Measurements from ENCODE around the gene LTB4R2.
"Not testable (repeated sequence)": the region's sequence is repeated elsewhere in the genome, so short reads cannot be mapped to it uniquely, and the experiment has no call there.

Gene LTB4R2

GRCh38 chr14:24348186-24348585 lies 38.2 kb downstream of the LTB4R2 start:
- H3K27me3 ChIP-seq (replicated peaks; ENCODE audit: control insufficient read depth, insufficient read depth, low read length), result no peaks in the 10 kb centered on the region; the same call in 1 of the 2 replicates
- TF ChIP-seq, protein P1, sequence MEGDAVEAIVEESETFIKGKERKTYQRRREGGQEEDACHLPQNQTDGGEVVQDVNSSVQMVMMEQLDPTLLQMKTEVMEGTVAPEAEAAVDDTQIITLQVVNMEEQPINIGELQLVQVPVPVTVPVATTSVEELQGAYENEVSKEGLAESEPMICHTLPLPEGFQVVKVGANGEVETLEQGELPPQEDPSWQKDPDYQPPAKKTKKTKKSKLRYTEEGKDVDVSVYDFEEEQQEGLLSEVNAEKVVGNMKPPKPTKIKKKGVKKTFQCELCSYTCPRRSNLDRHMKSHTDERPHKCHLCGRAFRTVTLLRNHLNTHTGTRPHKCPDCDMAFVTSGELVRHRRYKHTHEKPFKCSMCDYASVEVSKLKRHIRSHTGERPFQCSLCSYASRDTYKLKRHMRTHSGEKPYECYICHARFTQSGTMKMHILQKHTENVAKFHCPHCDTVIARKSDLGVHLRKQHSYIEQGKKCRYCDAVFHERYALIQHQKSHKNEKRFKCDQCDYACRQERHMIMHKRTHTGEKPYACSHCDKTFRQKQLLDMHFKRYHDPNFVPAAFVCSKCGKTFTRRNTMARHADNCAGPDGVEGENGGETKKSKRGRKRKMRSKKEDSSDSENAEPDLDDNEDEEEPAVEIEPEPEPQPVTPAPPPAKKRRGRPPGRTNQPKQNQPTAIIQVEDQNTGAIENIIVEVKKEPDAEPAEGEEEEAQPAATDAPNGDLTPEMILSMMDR (IDR thresholded peaks at IDR 0.05; ENCODE audit: insufficient read depth, low read length, poor library complexity, severe bottlenecking), result no peak
- DNase-seq (ENCODE audit: extremely low read depth, insufficient read length), result no peak
- H3K4me3 ChIP-seq (replicated peaks; ENCODE audit: low read depth, low read length), result no peak overlapping the region
- no peaks in the 10 kb centered on the region for H3K36me3 ChIP-seq (ENCODE audit: control insufficient read depth, insufficient read depth, low read length)

GRCh38 chr14:24349742-24350141 lies 39.8 kb downstream of the LTB4R2 start:
- TF ChIP-seq, protein P1 (IDR thresholded peaks at IDR 0.05; ENCODE audit: insufficient read depth, low read length, poor library complexity, severe bottlenecking), result no peak
- Histone ChIP-seq H3K27me3 (replicated peaks; ENCODE audit: control insufficient read depth, insufficient read depth, low read length) (no peaks in the 10 kb centered on the region; the same call in 1 of the 2 replicates), H3K36me3 (ENCODE audit: control insufficient read depth, insufficient read depth, low read length) (no peaks in the 10 kb centered on the region), H3K4me3 (replicated peaks; ENCODE audit: low read depth, low read length) (no peak overlapping the region)
- DNase-seq (ENCODE audit: extremely low read depth, insufficient read length), result no peak

GRCh38 chr14:24351517-24351916 lies 41.6 kb downstream of the LTB4R2 start:
- TF ChIP-seq, protein P1 (IDR thresholded peaks at IDR 0.05; ENCODE audit: insufficient read depth, low read length, poor library complexity, severe bottlenecking), result no peak
- no peak overlapping the region for H3K4me3 ChIP-seq (replicated peaks; ENCODE audit: low read depth, low read length)
- DNase-seq (ENCODE audit: extremely low read depth, insufficient read length), result no peak
- H3K27me3 ChIP-seq (replicated peaks; ENCODE audit: control insufficient read depth, insufficient read depth, low read length), result no peaks in the 10 kb centered on the region; the same call in 1 of the 2 replicates
- H3K36me3 ChIP-seq (ENCODE audit: control insufficient read depth, insufficient read depth, low read length), result no peaks in the 10 kb centered on the region

DNA sequence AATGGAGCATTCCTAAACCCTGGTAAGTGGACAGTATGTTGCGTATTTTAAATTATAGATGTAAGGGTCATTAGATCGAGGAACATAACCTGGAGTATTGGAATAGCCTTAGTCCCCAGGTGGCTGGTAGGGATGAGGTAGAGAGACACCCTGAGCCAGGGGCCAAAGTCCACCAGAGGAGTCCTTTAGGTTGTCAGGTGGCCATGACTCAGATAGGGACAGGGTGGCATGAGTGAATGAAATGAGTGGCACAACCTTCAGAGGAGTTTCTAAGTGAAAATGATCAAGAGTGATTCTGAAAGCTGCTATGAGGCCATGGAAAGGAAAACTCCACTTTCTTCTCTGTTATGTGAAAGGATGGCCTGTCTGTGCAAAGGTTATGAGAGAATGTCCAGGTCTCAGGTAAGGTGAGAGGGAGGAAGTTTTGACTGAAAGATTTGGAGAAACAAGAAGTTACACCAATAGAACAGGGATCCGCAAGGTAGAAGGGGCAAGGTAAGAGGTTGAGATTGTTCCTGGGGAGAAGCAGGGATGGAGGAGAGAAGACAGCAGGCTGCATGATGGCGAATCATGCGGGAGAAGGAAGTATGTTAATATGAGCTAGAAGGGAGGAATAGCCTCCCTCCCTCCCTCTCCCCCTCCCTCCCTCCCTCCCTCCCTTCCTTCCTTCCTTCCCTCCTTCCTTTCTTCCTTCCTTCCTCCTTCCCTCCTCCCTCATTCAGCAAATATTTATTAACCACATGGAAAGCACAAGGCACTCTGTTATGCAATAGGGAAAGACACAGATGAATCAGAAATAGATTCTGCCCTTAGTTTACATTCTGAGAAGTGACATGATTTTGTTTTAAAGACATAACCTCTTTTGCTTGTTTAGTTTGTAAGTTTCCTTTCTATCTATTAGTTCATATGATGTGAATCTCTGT lies 43.9 kb downstream of the LTB4R2 start:
- no peaks in the 10 kb centered on the region; the same call in 1 of the 2 replicates for H3K27me3 ChIP-seq (replicated peaks; ENCODE audit: control insufficient read depth, insufficient read depth, low read length)

DNA sequence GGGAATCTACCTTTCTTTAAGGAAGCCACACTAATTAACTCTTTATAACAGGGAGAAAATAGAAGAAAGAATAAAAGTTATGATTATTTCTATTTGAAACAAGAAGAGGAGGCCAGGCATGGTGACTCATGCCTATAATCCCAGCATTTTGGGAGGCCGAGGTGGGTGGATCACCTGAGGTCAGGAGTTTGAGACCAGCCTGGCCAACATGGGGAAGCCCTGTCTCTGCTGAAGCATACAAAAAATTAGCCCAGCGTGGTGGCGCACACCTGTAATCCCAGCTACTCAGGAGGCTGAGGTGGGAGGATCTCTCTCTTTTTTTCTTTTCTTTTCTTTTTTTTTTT lies 44.5 kb downstream of the LTB4R2 start:
- not testable (repeated sequence) for H3K4me3 ChIP-seq (replicated peaks; ENCODE audit: low read depth, low read length); H3K36me3 ChIP-seq (ENCODE audit: control insufficient read depth, insufficient read depth, low read length); DNase-seq (ENCODE audit: extremely low read depth, insufficient read length); H3K27me3 ChIP-seq (replicated peaks; ENCODE audit: control insufficient read depth, insufficient read depth, low read length)

More for the DNA sequence above, 43.9 kb downstream of the LTB4R2 start:
- Histone ChIP-seq H3K4me3 (replicated peaks; ENCODE audit: low read depth, low read length) (no peak overlapping the region), H3K36me3 (ENCODE audit: control insufficient read depth, insufficient read depth, low read length) (no peaks in the 10 kb centered on the region)
- TF ChIP-seq, protein P1 (IDR thresholded peaks at IDR 0.05; ENCODE audit: insufficient read depth, low read length, poor library complexity, severe bottlenecking), result no peak
- no peak for DNase-seq (ENCODE audit: extremely low read depth, insufficient read length)

DNA sequence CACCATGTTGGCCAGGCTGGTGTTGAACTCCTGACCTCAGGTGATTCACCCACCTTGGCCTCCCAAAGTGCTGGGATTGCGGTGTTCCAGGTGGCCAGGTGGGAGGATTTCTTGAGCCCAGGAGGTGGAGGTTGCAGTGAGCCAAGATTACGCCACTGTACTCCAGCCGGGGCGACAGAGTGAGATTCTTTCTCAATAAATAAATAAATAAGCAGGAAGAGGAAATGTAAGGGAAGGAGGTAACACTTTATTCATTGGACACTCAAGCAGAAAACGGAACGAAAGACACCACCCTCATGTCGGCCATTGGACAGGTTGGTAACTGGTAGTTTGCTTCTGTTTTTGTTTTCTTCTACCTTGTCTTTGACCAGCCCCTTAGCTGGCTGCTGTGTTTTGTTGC lies 45.1 kb downstream of the LTB4R2 start:
- TF ChIP-seq, protein P1 (IDR thresholded peaks at IDR 0.05; ENCODE audit: insufficient read depth, low read length, poor library complexity, severe bottlenecking), result no peak
- Histone ChIP-seq H3K27me3 (replicated peaks; ENCODE audit: control insufficient read depth, insufficient read depth, low read length) (no peaks in the 10 kb centered on the region; the same call in 1 of the 2 replicates), H3K36me3 (ENCODE audit: control insufficient read depth, insufficient read depth, low read length) (no peaks in the 10 kb centered on the region), H3K4me3 (replicated peaks; ENCODE audit: low read depth, low read length) (no peak overlapping the region)
- DNase-seq (ENCODE audit: extremely low read depth, insufficient read length), result no peak
